Thoracic aorta (tissue), 2 donors: ENCODE data around the gene IL12RB1. TPM values are rescaled to one million over a fixed set of nuclear protein-coding genes. Genes with fewer than 3 reads are reported as not detected.

Experiments
- ATAC-seq: fragments of 150-250 bp; one replicate; pipeline ENCODE4 v1.8.0; 2017; ENCODE audit warnings: low read depth; ENCODE audit not compliant: insufficient number of reproducible peaks, low FRiP score
- DNase-seq: peaks from one replicate; pipeline ENCODE4 v3.0.0-alpha.2; 2020; ENCODE audit warnings: low spot score
- H3K27ac ChIP-seq, 2 donors: fragments of 200-600 bp; sonication (generic); 1 replicate in 1 of 2; 2 replicates in 1 of 2; pipeline ENCODE4 v1.5.1; 2016; ENCODE audit warnings: mild to moderate bottlenecking in 2 of 2, moderate library complexity in 2 of 2
- H3K27me3 ChIP-seq: fragments of 200-600 bp; sonication (generic); replicated peaks from 2 replicates; pipeline ENCODE4 v1.6.0; 2016; ENCODE audit warnings: mild to moderate bottlenecking; ENCODE audit not compliant: insufficient read depth
- H3K36me3 ChIP-seq: fragments of 200-600 bp; sonication (generic); one replicate; pipeline ENCODE4 v1.5.1; 2016
- H3K4me1 ChIP-seq, 2 donors: fragments of 200-600 bp; sonication (generic); 1 replicate in 1 of 2; 2 replicates in 1 of 2; pipeline versions ENCODE4 v1.5.1 to v1.6.0; 2016; ENCODE audit warnings: low read depth in 2 of 2, mild to moderate bottlenecking in 1 of 2; ENCODE audit not compliant: control insufficient read depth in 1 of 2
- H3K4me3 ChIP-seq: fragments of 200-600 bp; sonication (generic); 2 replicates; pipeline ENCODE4 v1.5.1; 2016; ENCODE audit warnings: mild to moderate bottlenecking
- H3K9me3 ChIP-seq: fragments of 200-600 bp; sonication (generic); 2 replicates; pipeline ENCODE4 v1.5.1; 2016
- CTCF ChIP-seq: fragments of 200-600 bp; sonication (generic); IDR thresholded peaks from one replicate; pipeline ENCODE4 v1.5.1; 2019; ENCODE audit warnings: antibody characterized with exemption
- total RNA-seq, 2 donors: library from RNA; depleted of rRNA; stranded (reverse); fragments of >200 nt; gene quantifications; one replicate each; pipeline versions ENCODE4 v1.1.0 to v1.2.3, GENCODE V29; 2016

The IL12RB1 gene
- total RNA-seq, 2 donors from 2014 or later: 1.6 to 5.4 TPM

- Histone ChIP-seq H3K4me3 (no peak overlapping the region), H3K4me1 (peaks cover 0 to 3% of the 10 kb centered on the region in 2 donors), H3K36me3 (no peaks in the 10 kb centered on the region), H3K27me3 (no peaks in the 10 kb centered on the region), H3K9me3 (no peaks in the 10 kb centered on the region), H3K27ac (no peak overlapping the region)
- no peak for TF ChIP-seq CTCF
- DNase-seq: no peak
- no peak for ATAC-seq
Observed at GRCh38 chr19:18029617-18030338, 57.0 kb downstream of the IL12RB1 start.

GRCh38 chr19:18027151-18027550, 59.6 kb downstream of the IL12RB1 start:
- Histone ChIP-seq H3K36me3 (no peaks in the 10 kb centered on the region), H3K9me3 (no peaks in the 10 kb centered on the region), H3K27me3 (no peaks in the 10 kb centered on the region), H3K27ac (no peak overlapping the region), H3K4me3 (no peak overlapping the region), H3K4me1 (peaks cover 22 to 26% of the 10 kb centered on the region in 2 donors)
- TF ChIP-seq CTCF: no peak
- ATAC-seq (no peak), DNase-seq (no peak)

GRCh38 chr19:18023622-18024251, 63.0 kb downstream of the IL12RB1 start:
- no peak overlapping the region for H3K4me3 ChIP-seq
- peaks cover 47 to 60% of the 10 kb centered on the region in 2 donors for H3K4me1 ChIP-seq
- no peaks in the 10 kb centered on the region for H3K36me3 ChIP-seq
- H3K9me3 ChIP-seq: no peaks in the 10 kb centered on the region
- TF ChIP-seq CTCF: no peak
- DNase-seq: no peak
- H3K27ac ChIP-seq: peak overlapping the region; percentile 93 to 98
- H3K27me3 ChIP-seq: no peaks in the 10 kb centered on the region
- no peak for ATAC-seq

- Histone ChIP-seq H3K27ac (peak overlapping the region; percentile 93 to 98), H3K27me3 (no peaks in the 10 kb centered on the region), H3K4me3 (peak overlapping the region; percentile 51), H3K36me3 (no peaks in the 10 kb centered on the region), H3K4me1 (peaks cover 70 to 84% of the 10 kb centered on the region in 2 donors), H3K9me3 (no peaks in the 10 kb centered on the region)
- DNase-seq (peak; percentile 77), ATAC-seq (peak; percentile 34)
- TF ChIP-seq CTCF: no peak
Observed at GRCh38 chr19:18021121-18021755, 65.5 kb downstream of the IL12RB1 start.
